Measurements from ENCODE around the gene ICA1. TPM values are rescaled to one million over a fixed set of nuclear protein-coding genes. Genes with fewer than 3 reads are reported as not detected.

The ICA1 gene
- total and polyA plus RNA-seq, 2 experiments from 2014 or later, result 45.2 to 83.7 TPM

DNA sequence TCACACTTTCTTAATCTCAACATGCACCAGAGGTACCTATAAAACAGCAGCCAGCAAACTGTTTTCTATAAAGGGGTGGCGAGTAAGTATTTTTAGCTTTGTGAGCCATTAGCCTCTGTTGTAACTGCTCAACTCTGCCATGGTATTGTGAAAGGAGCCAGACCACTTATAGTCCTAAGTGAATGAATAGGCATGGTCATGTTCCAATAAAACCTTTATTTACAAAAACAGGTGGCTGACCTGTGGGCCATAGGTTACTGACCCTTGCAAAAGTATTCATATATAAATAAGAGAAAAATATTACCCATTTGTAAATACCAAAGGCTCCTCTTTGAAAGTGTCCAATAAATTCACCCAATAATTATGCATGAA is 50.3 kb downstream of the ICA1 start (continued):
- TF ChIP-seq, protein P1, sequence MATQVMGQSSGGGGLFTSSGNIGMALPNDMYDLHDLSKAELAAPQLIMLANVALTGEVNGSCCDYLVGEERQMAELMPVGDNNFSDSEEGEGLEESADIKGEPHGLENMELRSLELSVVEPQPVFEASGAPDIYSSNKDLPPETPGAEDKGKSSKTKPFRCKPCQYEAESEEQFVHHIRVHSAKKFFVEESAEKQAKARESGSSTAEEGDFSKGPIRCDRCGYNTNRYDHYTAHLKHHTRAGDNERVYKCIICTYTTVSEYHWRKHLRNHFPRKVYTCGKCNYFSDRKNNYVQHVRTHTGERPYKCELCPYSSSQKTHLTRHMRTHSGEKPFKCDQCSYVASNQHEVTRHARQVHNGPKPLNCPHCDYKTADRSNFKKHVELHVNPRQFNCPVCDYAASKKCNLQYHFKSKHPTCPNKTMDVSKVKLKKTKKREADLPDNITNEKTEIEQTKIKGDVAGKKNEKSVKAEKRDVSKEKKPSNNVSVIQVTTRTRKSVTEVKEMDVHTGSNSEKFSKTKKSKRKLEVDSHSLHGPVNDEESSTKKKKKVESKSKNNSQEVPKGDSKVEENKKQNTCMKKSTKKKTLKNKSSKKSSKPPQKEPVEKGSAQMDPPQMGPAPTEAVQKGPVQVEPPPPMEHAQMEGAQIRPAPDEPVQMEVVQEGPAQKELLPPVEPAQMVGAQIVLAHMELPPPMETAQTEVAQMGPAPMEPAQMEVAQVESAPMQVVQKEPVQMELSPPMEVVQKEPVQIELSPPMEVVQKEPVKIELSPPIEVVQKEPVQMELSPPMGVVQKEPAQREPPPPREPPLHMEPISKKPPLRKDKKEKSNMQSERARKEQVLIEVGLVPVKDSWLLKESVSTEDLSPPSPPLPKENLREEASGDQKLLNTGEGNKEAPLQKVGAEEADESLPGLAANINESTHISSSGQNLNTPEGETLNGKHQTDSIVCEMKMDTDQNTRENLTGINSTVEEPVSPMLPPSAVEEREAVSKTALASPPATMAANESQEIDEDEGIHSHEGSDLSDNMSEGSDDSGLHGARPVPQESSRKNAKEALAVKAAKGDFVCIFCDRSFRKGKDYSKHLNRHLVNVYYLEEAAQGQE (IDR thresholded peaks at IDR 0.05; ENCODE audit: unreplicated experiment), result no peak

DNA sequence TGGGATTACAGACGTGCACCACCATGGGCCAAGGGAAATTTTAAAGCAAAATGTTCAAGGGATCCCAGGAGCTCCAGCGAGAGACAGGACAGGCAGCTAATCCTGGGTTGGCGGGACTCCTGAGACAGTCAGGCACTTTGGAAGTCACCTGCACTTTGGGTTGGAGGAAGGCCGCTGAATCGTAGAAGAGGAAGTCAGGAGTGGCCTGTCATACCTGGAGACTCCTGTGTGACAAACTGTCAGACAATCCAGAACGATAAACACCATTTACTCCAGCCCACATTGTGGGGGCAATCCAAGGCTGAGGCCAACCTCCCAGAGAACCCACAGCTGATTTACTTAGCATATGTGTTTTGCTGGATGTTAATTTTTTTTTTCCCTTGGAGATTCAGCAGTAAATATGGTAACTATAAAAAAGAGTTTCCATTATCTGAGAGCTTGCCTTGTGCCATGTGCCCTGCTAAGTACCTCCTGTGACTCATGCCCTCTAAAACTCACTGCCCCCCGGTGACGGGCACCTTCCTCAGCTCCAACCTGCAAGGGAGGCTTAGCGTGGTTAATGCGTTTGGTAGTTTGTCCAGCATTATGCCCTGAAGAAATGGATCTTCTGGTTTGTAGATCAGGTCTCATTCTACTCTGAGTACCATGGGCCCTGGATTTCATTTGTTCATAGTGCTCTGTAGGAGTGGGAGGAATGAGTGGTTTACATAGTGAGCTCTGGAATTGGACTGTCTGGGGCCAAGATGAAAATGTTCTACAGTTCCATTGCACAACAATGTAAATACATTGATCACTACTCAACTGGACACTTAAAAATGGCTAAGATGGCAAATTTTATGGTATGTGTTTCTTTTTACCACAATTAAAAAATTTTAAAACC is 50.9 kb downstream of the ICA1 start:
- H3K4me2 ChIP-seq, result no peak overlapping the region
- H3K27me3 ChIP-seq (ENCODE audit: insufficient read depth), result no peaks in the 10 kb centered on the region
- Mint-ChIP-seq H3K9me3 (no peaks in the 10 kb centered on the region), H3K36me3 (ENCODE audit: low read depth) (peaks cover 12% of the 10 kb centered on the region), H3K27me3 (ENCODE audit: insufficient read depth, low read depth, poor library complexity) (peaks cover 8% of the 10 kb centered on the region), H3K4me3 (no peak overlapping the region), H3K27ac (no peak overlapping the region), H3K4me1 (peaks cover 66% of the 10 kb centered on the region)
- no peak overlapping the region for H3K4me3 ChIP-seq
- H3K79me2 ChIP-seq (replicated peaks; ENCODE audit: insufficient read depth), result no peaks in the 10 kb centered on the region
- H3K27ac ChIP-seq (ENCODE audit: low read depth), result no peak overlapping the region
- no peaks in the 10 kb centered on the region for H4K20me1 ChIP-seq (replicated peaks; ENCODE audit: insufficient read depth)
- H2AFZ ChIP-seq, result no peak overlapping the region
- H3K36me3 ChIP-seq (ENCODE audit: insufficient read depth), result no peaks in the 10 kb centered on the region
- 0 out of 2 replicates have a peak, but pooled peaks cover 2% of the 10 kb centered on the region for H3F3A ChIP-seq (replicated peaks; ENCODE audit: low read depth)
- H3K4me1 ChIP-seq (ENCODE audit: insufficient read depth), result peaks cover 62% of the 10 kb centered on the region
- DNase-seq (ENCODE audit: low spot score) (no peak), ATAC-seq (no peak)
- H3K9me2 ChIP-seq (ENCODE audit: insufficient read depth), result 0 out of 2 replicates have a peak, but pooled peaks cover 3% of the 10 kb centered on the region
- TF ChIP-seq EZH2 (IDR thresholded peaks at IDR 0.05; ENCODE audit: low read depth, unreplicated experiment) (no peak), JUNB (IDR thresholded peaks at IDR 0.05; ENCODE audit: unreplicated experiment) (no peak), STAT1 (IDR thresholded peaks at IDR 0.05; ENCODE audit: unreplicated experiment) (no peak), CREB1 (CRISPR knock-in tag; IDR thresholded peaks at IDR 0.05; ENCODE audit: low read depth) (no peak), EZH2phosphoT487 (IDR thresholded peaks at IDR 0.05; ENCODE audit: unreplicated experiment) (no peak), ZNF331 (CRISPR knock-in tag; IDR thresholded peaks at IDR 0.05; ENCODE audit: low read depth) (no peak), NANOG (IDR thresholded peaks at IDR 0.05; ENCODE audit: borderline replicate concordance) (no peak)
- TF ChIP-seq, protein P2, sequence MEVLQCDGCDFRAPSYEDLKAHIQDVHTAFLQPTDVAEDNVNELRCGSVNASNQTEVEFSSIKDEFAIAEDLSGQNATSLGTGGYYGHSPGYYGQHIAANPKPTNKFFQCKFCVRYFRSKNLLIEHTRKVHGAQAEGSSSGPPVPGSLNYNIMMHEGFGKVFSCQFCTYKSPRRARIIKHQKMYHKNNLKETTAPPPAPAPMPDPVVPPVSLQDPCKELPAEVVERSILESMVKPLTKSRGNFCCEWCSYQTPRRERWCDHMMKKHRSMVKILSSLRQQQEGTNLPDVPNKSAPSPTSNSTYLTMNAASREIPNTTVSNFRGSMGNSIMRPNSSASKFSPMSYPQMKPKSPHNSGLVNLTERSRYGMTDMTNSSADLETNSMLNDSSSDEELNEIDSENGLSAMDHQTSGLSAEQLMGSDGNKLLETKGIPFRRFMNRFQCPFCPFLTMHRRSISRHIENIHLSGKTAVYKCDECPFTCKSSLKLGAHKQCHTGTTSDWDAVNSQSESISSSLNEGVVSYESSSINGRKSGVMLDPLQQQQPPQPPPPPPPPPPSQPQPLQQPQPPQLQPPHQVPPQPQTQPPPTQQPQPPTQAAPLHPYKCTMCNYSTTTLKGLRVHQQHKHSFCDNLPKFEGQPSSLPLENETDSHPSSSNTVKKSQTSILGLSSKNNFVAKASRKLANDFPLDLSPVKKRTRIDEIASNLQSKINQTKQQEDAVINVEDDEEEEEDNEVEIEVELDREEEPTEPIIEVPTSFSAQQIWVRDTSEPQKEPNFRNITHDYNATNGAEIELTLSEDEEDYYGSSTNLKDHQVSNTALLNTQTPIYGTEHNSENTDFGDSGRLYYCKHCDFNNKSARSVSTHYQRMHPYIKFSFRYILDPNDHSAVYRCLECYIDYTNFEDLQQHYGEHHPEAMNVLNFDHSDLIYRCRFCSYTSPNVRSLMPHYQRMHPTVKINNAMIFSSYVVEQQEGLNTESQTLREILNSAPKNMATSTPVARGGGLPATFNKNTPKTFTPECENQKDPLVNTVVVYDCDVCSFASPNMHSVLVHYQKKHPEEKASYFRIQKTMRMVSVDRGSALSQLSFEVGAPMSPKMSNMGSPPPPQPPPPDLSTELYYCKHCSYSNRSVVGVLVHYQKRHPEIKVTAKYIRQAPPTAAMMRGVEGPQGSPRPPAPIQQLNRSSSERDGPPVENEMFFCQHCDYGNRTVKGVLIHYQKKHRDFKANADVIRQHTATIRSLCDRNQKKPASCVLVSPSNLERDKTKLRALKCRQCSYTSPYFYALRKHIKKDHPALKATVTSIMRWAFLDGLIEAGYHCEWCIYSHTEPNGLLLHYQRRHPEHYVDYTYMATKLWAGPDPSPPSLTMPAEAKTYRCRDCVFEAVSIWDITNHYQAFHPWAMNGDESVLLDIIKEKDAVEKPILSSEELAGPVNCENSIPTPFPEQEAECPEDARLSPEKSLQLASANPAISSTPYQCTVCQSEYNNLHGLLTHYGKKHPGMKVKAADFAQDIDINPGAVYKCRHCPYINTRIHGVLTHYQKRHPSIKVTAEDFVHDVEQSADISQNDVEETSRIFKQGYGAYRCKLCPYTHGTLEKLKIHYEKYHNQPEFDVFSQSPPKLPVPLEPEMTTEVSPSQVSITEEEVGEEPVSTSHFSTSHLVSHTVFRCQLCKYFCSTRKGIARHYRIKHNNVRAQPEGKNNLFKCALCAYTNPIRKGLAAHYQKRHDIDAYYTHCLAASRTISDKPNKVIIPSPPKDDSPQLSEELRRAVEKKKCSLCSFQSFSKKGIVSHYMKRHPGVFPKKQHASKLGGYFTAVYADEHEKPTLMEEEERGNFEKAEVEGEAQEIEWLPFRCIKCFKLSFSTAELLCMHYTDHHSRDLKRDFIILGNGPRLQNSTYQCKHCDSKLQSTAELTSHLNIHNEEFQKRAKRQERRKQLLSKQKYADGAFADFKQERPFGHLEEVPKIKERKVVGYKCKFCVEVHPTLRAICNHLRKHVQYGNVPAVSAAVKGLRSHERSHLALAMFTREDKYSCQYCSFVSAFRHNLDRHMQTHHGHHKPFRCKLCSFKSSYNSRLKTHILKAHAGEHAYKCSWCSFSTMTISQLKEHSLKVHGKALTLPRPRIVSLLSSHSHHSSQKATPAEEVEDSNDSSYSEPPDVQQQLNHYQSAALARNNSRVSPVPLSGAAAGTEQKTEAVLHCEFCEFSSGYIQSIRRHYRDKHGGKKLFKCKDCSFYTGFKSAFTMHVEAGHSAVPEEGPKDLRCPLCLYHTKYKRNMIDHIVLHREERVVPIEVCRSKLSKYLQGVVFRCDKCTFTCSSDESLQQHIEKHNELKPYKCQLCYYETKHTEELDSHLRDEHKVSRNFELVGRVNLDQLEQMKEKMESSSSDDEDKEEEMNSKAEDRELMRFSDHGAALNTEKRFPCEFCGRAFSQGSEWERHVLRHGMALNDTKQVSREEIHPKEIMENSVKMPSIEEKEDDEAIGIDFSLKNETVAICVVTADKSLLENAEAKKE (CRISPR knock-in tag; IDR thresholded peaks at IDR 0.05), result no peak
- TF ChIP-seq, protein P3, sequence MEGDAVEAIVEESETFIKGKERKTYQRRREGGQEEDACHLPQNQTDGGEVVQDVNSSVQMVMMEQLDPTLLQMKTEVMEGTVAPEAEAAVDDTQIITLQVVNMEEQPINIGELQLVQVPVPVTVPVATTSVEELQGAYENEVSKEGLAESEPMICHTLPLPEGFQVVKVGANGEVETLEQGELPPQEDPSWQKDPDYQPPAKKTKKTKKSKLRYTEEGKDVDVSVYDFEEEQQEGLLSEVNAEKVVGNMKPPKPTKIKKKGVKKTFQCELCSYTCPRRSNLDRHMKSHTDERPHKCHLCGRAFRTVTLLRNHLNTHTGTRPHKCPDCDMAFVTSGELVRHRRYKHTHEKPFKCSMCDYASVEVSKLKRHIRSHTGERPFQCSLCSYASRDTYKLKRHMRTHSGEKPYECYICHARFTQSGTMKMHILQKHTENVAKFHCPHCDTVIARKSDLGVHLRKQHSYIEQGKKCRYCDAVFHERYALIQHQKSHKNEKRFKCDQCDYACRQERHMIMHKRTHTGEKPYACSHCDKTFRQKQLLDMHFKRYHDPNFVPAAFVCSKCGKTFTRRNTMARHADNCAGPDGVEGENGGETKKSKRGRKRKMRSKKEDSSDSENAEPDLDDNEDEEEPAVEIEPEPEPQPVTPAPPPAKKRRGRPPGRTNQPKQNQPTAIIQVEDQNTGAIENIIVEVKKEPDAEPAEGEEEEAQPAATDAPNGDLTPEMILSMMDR (conservative IDR thresholded peaks at IDR 0.05; ENCODE audit: low read depth in 2 of 2), result no peak
